ENCODE results near the gene MED13.

Gene MED13

GRCh38 chr17:62017912-62018311 lies 47.2 kb downstream of the MED13 start:
- Histone ChIP-seq H3K27ac (replicated peaks) (no peak overlapping the region), H3K4me3 (replicated peaks; ENCODE audit: insufficient read depth, low read length) (no peak overlapping the region), H3K27me3 (ENCODE audit: insufficient read depth, poor library complexity, severe bottlenecking) (no peaks in the 10 kb centered on the region)
- no peak for DNase-seq (ENCODE audit: low read depth in 1 of 2, low spot score in 1 of 2)
- TF ChIP-seq, protein P1, sequence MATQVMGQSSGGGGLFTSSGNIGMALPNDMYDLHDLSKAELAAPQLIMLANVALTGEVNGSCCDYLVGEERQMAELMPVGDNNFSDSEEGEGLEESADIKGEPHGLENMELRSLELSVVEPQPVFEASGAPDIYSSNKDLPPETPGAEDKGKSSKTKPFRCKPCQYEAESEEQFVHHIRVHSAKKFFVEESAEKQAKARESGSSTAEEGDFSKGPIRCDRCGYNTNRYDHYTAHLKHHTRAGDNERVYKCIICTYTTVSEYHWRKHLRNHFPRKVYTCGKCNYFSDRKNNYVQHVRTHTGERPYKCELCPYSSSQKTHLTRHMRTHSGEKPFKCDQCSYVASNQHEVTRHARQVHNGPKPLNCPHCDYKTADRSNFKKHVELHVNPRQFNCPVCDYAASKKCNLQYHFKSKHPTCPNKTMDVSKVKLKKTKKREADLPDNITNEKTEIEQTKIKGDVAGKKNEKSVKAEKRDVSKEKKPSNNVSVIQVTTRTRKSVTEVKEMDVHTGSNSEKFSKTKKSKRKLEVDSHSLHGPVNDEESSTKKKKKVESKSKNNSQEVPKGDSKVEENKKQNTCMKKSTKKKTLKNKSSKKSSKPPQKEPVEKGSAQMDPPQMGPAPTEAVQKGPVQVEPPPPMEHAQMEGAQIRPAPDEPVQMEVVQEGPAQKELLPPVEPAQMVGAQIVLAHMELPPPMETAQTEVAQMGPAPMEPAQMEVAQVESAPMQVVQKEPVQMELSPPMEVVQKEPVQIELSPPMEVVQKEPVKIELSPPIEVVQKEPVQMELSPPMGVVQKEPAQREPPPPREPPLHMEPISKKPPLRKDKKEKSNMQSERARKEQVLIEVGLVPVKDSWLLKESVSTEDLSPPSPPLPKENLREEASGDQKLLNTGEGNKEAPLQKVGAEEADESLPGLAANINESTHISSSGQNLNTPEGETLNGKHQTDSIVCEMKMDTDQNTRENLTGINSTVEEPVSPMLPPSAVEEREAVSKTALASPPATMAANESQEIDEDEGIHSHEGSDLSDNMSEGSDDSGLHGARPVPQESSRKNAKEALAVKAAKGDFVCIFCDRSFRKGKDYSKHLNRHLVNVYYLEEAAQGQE (IDR thresholded peaks at IDR 0.05; ENCODE audit: insufficient replicate concordance, low read depth): no peak
- no peak for TF ChIP-seq POLR2AphosphoS5 (IDR thresholded peaks at IDR 0.05; ENCODE audit: low read depth)

DNA sequence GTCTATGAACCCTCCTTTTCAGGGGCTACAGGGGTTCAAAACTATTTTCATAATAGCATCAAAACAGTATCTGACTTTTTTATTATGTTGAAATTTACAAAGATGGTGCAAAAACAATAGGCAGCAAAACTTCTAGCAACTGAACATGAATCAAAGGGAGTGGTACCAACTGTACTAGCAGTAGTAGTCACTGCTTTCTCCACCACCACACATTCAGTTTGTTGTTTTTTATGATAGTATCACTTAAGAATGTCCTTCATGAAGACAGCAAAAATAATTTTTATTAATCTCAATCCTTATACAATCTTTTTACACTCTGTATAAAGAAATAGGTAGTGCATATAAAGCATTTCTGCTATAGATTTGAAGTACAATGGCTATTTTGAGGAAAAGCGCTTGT lies 47.6 kb downstream of the MED13 start:
- Histone ChIP-seq H3K4me3 (replicated peaks; ENCODE audit: insufficient read depth, low read length) (no peak overlapping the region), H3K27ac (replicated peaks) (no peak overlapping the region), H3K27me3 (ENCODE audit: insufficient read depth, poor library complexity, severe bottlenecking) (no peaks in the 10 kb centered on the region)
- no peak for TF ChIP-seq POLR2AphosphoS5 (IDR thresholded peaks at IDR 0.05; ENCODE audit: low read depth)
- TF ChIP-seq, protein P1 (IDR thresholded peaks at IDR 0.05; ENCODE audit: insufficient replicate concordance, low read depth): no peak
- no peak for TF ChIP-seq CTCF (IDR thresholded peaks at IDR 0.05; ENCODE audit: insufficient read depth, low read length)
- no peak for TF ChIP-seq SPI1 (IDR thresholded peaks at IDR 0.05; ENCODE audit: borderline replicate concordance, low read depth)
- TF ChIP-seq GABPA (IDR thresholded peaks at IDR 0.05; ENCODE audit: low read depth): no peak
- DNase-seq (ENCODE audit: low read depth in 1 of 2, low spot score in 1 of 2): no peak

GRCh38 chr17:62014526-62014925 lies 50.6 kb downstream of the MED13 start:
- H3K27me3 ChIP-seq (ENCODE audit: insufficient read depth, poor library complexity, severe bottlenecking): no peaks in the 10 kb centered on the region
- DNase-seq (ENCODE audit: low read depth in 1 of 2, low spot score in 1 of 2): no peak
- no peak for TF ChIP-seq GABPA (IDR thresholded peaks at IDR 0.05; ENCODE audit: low read depth)
- no peak for TF ChIP-seq SPI1 (IDR thresholded peaks at IDR 0.05; ENCODE audit: borderline replicate concordance, low read depth)
- TF ChIP-seq, protein P1 (IDR thresholded peaks at IDR 0.05; ENCODE audit: insufficient replicate concordance, low read depth): no peak
- no peak for TF ChIP-seq POLR2AphosphoS5 (IDR thresholded peaks at IDR 0.05; ENCODE audit: low read depth)
- no peak for TF ChIP-seq CTCF (IDR thresholded peaks at IDR 0.05; ENCODE audit: insufficient read depth, low read length)
- no peak overlapping the region for H3K27ac ChIP-seq (replicated peaks)
- no peak overlapping the region for H3K4me3 ChIP-seq (replicated peaks; ENCODE audit: insufficient read depth, low read length)

- no peak for DNase-seq (ENCODE audit: low read depth in 1 of 2, low spot score in 1 of 2)
- no peak overlapping the region for H3K4me3 ChIP-seq (replicated peaks; ENCODE audit: insufficient read depth, low read length)
- H3K27me3 ChIP-seq (ENCODE audit: insufficient read depth, poor library complexity, severe bottlenecking): no peaks in the 10 kb centered on the region
- TF ChIP-seq POLR2AphosphoS5 (IDR thresholded peaks at IDR 0.05; ENCODE audit: low read depth) (no peak), SPI1 (IDR thresholded peaks at IDR 0.05; ENCODE audit: borderline replicate concordance, low read depth) (no peak), CTCF (IDR thresholded peaks at IDR 0.05; ENCODE audit: insufficient read depth, low read length) (no peak), GABPA (IDR thresholded peaks at IDR 0.05; ENCODE audit: low read depth) (no peak)
- TF ChIP-seq, protein P1 (IDR thresholded peaks at IDR 0.05; ENCODE audit: insufficient replicate concordance, low read depth): no peak
- no peak overlapping the region for H3K27ac ChIP-seq (replicated peaks)
Observed at GRCh38 chr17:62009220-62009619, 55.9 kb downstream of the MED13 start.

All from HL-60 (cell line).